Fibroblast of skin of abdomen (primary cell): ENCODE results near the gene STOX1. TPM values are rescaled to one million over a fixed set of nuclear protein-coding genes. Genes with fewer than 3 reads are reported as not detected.
"Not testable (repeated sequence)": the region's sequence is repeated elsewhere in the genome, so short reads cannot be mapped to it uniquely, and the experiment has no call there.

Experiments used
- DNase-seq: peaks from one replicate; pipeline ENCODE4 v3.0.0-alpha.2; 2013
- polyA plus RNA-seq, 2 experiments: library from polyadenylated mRNA; unstranded; fragments of 120-200 nt; gene quantifications; one replicate each; pipeline ENCODE4 v1.2.1, GENCODE V29; 2013; ENCODE audit not compliant: insufficient read length in 2 of 2

STOX1 gene
- polyA plus RNA-seq (2013, experiment 1 of 2; ENCODE audit: insufficient read length), result not detected
- polyA plus RNA-seq (2013, experiment 2 of 2; ENCODE audit: insufficient read length), result 0.07 TPM

- peak; percentile 58 for DNase-seq
Measured at GRCh38 chr10:68826764-68827591, at the start of gene STOX1. Gene STOX1 (plus strand): TSS chr10:68827531. CDS start chr10:68827624, 93 bp downstream.

GRCh38 chr10:68781613-68782574 lies 45.4 kb upstream of the STOX1 start:
- DNase-seq, result no peak

- DNase-seq, result no peak
Measured at GRCh38 chr10:68784476-68784875, 42.9 kb upstream of the STOX1 start.

- no peak for DNase-seq
Measured at GRCh38 chr10:68787813-68788212, 39.5 kb upstream of the STOX1 start.

DNA sequence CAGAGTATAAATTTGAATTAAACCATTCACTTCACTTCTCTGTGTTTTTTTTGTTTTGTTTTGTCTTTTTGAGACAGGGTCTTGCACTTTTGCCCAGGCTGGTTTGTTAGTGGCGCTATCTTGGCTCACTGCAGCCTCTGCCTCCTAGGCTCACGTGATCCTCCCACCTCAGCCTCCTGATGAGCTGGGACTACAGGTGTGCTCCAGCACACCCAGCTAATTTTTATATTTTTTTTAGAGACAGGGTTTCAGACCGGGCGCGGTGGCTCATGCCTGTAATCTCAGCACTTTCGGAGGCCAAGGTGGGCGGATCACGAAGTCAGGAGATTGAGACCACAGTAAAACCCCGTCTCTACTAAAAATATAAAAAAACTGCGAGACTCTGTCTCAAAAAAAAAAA lies 36.9 kb upstream of the STOX1 start:
- no peak for DNase-seq

- peak; percentile 6 for DNase-seq
Measured at GRCh38 chr10:68792115-68792514, 35.2 kb upstream of the STOX1 start.

GRCh38 chr10:68795886-68796532 lies 31.3 kb upstream of the STOX1 start:
- no peak for DNase-seq

DNA sequence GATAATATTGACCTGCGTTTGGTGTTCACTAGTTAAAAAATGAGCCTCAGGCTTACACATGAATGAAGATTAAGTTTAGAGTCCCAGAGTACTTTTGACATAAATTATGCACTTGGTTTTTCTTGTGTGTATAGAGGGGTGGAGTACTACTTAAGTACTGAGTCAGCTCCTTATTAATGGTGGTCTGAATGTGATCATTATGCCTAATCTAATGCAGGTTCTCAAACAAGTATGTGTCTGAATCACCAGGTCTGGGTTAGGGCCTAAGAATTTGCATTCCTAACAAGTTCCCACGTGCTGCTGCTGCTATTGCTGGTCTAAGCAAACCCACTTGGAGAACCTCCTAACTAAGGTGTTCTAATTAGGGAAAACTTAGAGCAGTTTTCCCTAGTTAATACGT lies 30.7 kb upstream of the STOX1 start:
- DNase-seq, result peak; percentile 59

GRCh38 chr10:68800211-68800610 lies 27.1 kb upstream of the STOX1 start:
- DNase-seq, result peak; percentile 6

DNA sequence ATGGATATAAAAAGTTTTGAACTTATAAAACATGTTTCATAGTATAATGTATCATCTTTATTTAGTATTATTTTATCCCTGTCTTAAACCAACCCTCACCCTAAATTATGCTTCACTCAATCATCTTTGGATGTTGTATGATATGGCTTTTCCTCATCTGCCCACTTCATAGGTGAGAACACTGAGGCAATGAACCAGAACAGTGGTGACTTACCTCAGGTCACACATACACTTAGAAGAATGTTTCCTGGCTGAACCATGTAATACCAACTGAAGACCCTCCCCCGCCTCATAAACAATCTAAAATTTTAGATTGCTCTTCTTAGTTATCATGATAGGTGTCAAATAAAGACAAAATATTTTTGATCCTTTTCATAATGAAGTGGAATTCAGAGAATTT lies 22.6 kb upstream of the STOX1 start:
- DNase-seq, result no peak

DNA sequence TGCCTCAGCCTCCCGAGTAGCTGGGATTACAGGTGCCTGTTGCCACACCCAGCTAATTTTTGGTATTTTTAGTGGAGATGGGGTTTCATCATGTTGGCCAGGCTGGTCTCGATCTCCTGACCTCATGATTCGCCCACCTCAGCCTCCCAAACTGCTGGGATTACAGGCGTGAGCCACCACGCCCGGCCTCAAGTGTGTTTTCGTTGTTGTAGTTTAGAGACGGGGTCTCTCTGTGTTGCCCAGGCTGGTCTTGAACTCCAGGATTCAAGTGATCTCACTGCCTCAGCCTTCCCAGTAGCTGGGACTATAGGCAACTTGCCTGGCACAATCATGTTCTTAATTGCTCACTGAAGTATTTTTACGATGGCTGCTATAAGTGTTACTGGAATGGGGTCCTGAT lies 16.5 kb upstream of the STOX1 start:
- DNase-seq, result not testable (repeated sequence)

- no peak for DNase-seq
Measured at GRCh38 chr10:68811314-68812009, 15.9 kb upstream of the STOX1 start.

DNA sequence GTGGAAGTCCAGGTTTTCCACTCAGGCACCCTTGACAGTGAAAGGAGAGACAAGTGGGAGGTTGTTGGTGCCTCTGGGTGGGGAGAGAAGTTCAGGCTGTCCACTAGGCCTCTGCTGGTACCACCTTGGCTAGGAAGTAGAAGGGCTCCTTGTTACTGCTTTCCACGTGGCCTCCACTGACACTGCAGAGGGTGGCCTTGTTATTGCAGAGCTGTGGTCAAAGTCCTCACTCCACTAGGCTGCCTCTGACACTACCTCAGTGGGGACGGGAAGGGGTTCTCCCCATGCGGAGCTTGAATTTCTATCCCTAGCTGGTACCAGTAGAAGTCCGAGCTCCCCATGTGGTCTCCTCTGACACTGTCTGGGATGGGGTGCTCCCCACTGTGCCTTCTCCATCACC lies 14.9 kb upstream of the STOX1 start:
- no peak for DNase-seq

- DNase-seq, result no peak
Measured at GRCh38 chr10:68813559-68813958, 13.8 kb upstream of the STOX1 start.

DNA sequence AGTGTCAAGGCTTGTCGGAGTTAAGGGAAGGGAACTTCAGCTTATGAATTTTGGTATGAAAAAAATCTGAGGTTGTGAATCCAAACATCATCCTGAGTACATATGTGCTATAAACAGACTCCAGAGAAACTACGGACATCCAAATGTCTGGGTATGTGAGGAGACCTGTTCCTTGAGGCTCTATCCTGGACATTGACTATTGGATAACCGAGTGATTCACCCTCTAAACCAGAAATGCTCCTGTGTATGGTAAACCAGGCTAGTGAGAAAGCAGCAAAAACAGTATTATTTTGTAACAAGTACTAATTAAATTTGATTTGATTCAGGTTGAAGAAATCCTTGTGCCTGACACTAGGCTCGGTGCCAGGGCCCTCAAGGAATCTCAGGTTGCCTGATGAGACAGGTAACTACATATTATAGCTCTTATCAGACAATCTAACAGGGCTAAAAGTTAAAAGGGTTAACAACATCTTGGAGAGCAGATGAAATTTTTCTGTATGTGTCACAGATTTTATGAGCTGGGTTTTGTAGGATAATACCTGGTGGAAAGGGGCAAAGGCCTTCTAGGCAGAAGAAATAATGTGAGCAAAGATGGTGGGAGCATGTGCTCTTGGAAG lies 10.4 kb upstream of the STOX1 start:
- no peak for DNase-seq

- not testable (repeated sequence) for DNase-seq
Measured at GRCh38 chr10:68820359-68820758, 7.0 kb upstream of the STOX1 start.

DNA sequence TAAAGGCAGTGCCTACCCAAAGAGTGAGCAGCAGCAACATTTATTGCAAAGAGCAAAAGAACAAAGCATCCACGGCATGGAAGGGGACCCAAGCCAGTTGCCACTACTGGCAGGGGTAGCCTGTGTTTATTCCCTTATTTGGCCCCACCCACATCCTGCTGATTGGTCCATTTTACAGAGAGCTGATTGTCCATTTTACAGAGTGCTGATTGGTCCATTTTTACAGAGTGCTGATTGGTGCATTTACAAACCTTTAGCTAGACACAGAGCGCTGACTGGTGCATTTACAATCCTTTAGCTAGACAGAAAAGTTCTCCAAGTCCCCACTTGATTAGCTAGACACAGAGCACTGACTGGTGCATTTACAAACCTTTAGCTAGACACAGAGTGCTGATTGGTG lies 4.7 kb upstream of the STOX1 start:
- not testable (repeated sequence) for DNase-seq

DNA sequence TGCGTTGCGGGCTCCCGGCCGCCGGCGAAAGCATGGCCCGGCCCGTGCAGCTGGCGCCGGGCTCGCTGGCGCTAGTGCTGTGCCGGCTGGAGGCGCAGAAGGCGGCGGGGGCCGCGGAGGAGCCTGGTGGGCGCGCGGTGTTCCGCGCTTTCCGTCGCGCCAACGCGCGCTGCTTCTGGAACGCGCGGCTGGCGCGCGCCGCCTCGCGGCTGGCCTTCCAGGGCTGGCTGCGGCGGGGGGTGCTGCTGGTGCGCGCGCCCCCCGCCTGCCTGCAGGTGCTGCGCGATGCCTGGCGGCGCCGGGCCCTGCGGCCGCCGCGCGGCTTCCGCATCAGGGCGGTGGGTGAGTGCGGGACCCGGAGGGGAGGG lies 245 bp downstream of the STOX1 start:
- not testable (repeated sequence) for DNase-seq

DNA sequence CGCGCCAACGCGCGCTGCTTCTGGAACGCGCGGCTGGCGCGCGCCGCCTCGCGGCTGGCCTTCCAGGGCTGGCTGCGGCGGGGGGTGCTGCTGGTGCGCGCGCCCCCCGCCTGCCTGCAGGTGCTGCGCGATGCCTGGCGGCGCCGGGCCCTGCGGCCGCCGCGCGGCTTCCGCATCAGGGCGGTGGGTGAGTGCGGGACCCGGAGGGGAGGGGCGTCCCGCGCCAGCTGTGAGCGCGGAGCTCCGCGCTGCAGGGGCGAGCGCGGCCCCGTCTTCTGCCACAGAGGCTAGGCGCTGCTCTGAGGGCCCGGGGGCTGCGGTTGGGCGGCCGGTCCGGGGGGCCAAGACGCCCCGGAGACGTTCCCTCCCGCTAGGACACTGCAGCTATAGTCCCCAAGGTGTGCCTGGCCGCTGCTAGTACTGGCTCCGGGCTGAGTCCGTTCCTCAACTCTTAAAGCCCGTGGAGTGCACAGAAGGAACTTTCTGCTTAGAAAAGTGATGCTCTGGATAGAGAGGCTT lies 811 bp downstream of the STOX1 start:
- not testable (repeated sequence) for DNase-seq

- no peak for DNase-seq
Measured at GRCh38 chr10:68828833-68829232, 1.5 kb downstream of the STOX1 start.

DNA sequence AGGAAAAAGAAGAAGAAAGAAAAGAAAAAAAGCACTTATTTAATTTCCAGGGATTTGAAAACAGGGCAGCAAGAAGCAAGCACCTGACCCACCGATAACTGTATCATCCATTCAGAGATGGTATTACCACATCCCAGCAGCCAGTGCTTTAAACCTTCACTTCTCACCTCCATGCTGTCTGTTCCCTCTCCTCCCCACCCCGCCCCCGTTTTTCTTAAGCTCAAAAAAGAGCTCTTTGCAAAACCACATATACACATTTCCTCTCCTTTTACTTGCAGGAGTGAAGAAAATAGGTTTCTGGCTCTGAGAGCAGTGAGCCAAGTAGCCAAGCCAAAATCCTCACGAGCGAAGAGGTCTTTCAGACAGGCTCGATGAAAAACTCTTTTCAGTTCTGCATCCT lies 2.2 kb downstream of the STOX1 start:
- no peak for DNase-seq
